Cardiac muscle cell (in vitro differentiated cells and primary cell): ENCODE data around the gene MICOS13. TPM values are rescaled to one million over a fixed set of nuclear protein-coding genes. Genes with fewer than 3 reads are reported as not detected.
"Not testable (repeated sequence)": the region's sequence is repeated elsewhere in the genome, so short reads cannot be mapped to it uniquely, and the experiment has no call there.

Source experiments
- DNase-seq, 2 donors: peaks; one replicate each; pipeline versions ENCODE4 v3.0.0 to v3.0.0-alpha.2; 2010 to 2017; ENCODE audit warnings: low read depth in 1 of 2, low spot score in 1 of 2
- H3K27ac ChIP-seq: fragments of 200-600 bp; sonication (generic); 2 replicates; pipeline ENCODE4 v1.5.1; 2016
- H3K27me3 ChIP-seq: fragments of 200-600 bp; sonication (generic); 2 replicates; pipeline ENCODE4 v1.6.0; 2016; ENCODE audit warnings: control low read depth
- H3K36me3 ChIP-seq: fragments of 200-600 bp; sonication (generic); 2 replicates; pipeline ENCODE4 v1.5.1; 2016; ENCODE audit warnings: control low read depth
- H3K4me1 ChIP-seq: fragments of 200-600 bp; sonication (generic); 2 replicates; pipeline ENCODE4 v1.8.1; 2017; ENCODE audit warnings: low read depth, mild to moderate bottlenecking, mixed run types
- H3K4me3 ChIP-seq: fragments of 200-600 bp; sonication (generic); 2 replicates; pipeline ENCODE4 v1.5.1; 2016; ENCODE audit warnings: mild to moderate bottlenecking
- H3K9me3 ChIP-seq: fragments of 200-600 bp; sonication (generic); 2 replicates; pipeline ENCODE4 v1.5.1; 2017; ENCODE audit warnings: low read depth, mild to moderate bottlenecking, control low read depth
- CTCF ChIP-seq: IDR thresholded peaks from 2 replicates; pipeline ENCODE4 v1.5.1; 2012; ENCODE audit warnings: low read depth, mild to moderate bottlenecking, low read length
- polyA plus RNA-seq: library from polyadenylated mRNA; unstranded; fragments of >200 nt; fragmentation: Nextera tagmentation; extraction: Ambion mirVana; gene quantifications from 2 replicates; pipeline ENCODE4 v1.2.1, GENCODE V29; 2016
- total RNA-seq: library from RNA; depleted of rRNA; stranded (reverse); fragments of >200 nt; gene quantifications from 2 replicates; pipeline ENCODE4 v1.2.3, GENCODE V29; 2016

Gene MICOS13
- total and polyA plus RNA-seq, 2 experiments from 2014 or later: 59.1 to 173 TPM

- H3K27me3 ChIP-seq: no peaks in the 10 kb centered on the region
- H3K4me3 ChIP-seq: peak overlapping the region; percentile 69
- peak overlapping the region; percentile 90 for H3K27ac ChIP-seq
- peak in 1 of 2 donors; percentile 73 for DNase-seq
- no peaks in the 10 kb centered on the region for H3K9me3 ChIP-seq
- TF ChIP-seq CTCF: no peak
- H3K4me1 ChIP-seq: no peaks in the 10 kb centered on the region
- H3K36me3 ChIP-seq: peaks cover 29% of the 10 kb centered on the region
Measured at GRCh38 chr19:5690955-5691821, 10.9 kb upstream of the MICOS13 start.

GRCh38 chr19:5690125-5690954, 10.0 kb upstream of the MICOS13 start, which contains the start of gene RPL36:
Gene RPL36, plus strand, starts transcription at chr19:5690295. Its CDS starts 213 bp downstream, at chr19:5690508.
- DNase-seq: peak; percentile 98
- H3K27me3 ChIP-seq: no peaks in the 10 kb centered on the region
- peak; percentile 94 for TF ChIP-seq CTCF
- peaks cover 26% of the 10 kb centered on the region for H3K36me3 ChIP-seq
- H3K9me3 ChIP-seq: no peaks in the 10 kb centered on the region
- H3K4me3 ChIP-seq: peak within 1 kb of the TSS; percentile 69
- no peaks in the 10 kb centered on the region for H3K4me1 ChIP-seq
- peak within 1 kb of the TSS; percentile 90 for H3K27ac ChIP-seq

GRCh38 chr19:5688262-5688881, 8.1 kb upstream of the MICOS13 start:
- DNase-seq, H3K27ac ChIP-seq, H3K4me3 ChIP-seq, H3K27me3 ChIP-seq, H3K4me1 ChIP-seq, H3K9me3 ChIP-seq: not testable (repeated sequence)
- peaks cover 20% of the 10 kb centered on the region for H3K36me3 ChIP-seq

GRCh38 chr19:5687360-5688198, 7.3 kb upstream of the MICOS13 start:
- H3K27ac ChIP-seq: no peak overlapping the region
- no peaks in the 10 kb centered on the region for H3K9me3 ChIP-seq
- no peak for DNase-seq
- no peaks in the 10 kb centered on the region for H3K27me3 ChIP-seq
- H3K36me3 ChIP-seq: peaks cover 12% of the 10 kb centered on the region
- no peak for TF ChIP-seq CTCF
- no peak overlapping the region for H3K4me3 ChIP-seq
- no peaks in the 10 kb centered on the region for H3K4me1 ChIP-seq

GRCh38 chr19:5686647-5687359, 6.5 kb upstream of the MICOS13 start:
- peaks cover 5% of the 10 kb centered on the region for H3K36me3 ChIP-seq
- TF ChIP-seq CTCF: peak; percentile 80
- peak overlapping the region; percentile 19 for H3K27ac ChIP-seq
- H3K4me3 ChIP-seq: peak overlapping the region; percentile 53
- DNase-seq: peak; percentile 96 to 98
- H3K9me3 ChIP-seq: no peaks in the 10 kb centered on the region
- no peaks in the 10 kb centered on the region for H3K4me1 ChIP-seq
- no peaks in the 10 kb centered on the region for H3K27me3 ChIP-seq
